Heart left ventricle (tissue), 13 donors: ENCODE data around the gene TUBB2B.

Source experiments
- CTCF ChIP-seq, 12 donors: fragments of 200-600 bp; sonication (generic) in 4 of 12; IDR thresholded peaks; one replicate each; pipeline versions ENCODE4 v1.5.0 to v1.8.0; 2018 to 2022; ENCODE audit warnings: antibody characterized with exemption in 12 of 12, mild to moderate bottlenecking in 5 of 12
- POLR2A ChIP-seq, 2 donors: fragments of 450-650 bp; IDR thresholded peaks; one replicate each; pipeline ENCODE4 v1.6.1; 2017; ENCODE audit warnings: antibody characterized with exemption in 2 of 2, mild to moderate bottlenecking in 2 of 2, moderate library complexity in 2 of 2
- donor health status: ischemic (EF 13 %, LVEDD 7.1; RV severe dilation, severe dysfunction).
- donor health status: DM: no; HTN: yes; CAD: no.
- donor health status: DM: no; HTN: no; CAD: no.
- donor health status: ischemic (EF 25% LVEDD 6.9; RV normal size, moderate dysfunction).
- donor health status: ischemic (EF 25% LVEDD 5.7; RV mildly dilated, moderate dysfunction).
- donor health status: ischemic (EF 35%, LVEDD 5.7; RV mildly dilated, moderate dysfunction).
- donor health status: nonischemic (EF 11% LVEDD 7.7; RV severe dilation, severe dysfunction).
- donor health status: DM: yes; HTN: yes; CAD: no.
- donor health status: PGD.
- donor health status: ischemic (EF 29% LVEDD 5.4; RV normal size, mild dysfunction).
- donor health status: nonischemic (EF 23%, LVEDD 6.1; RV moderate dilation, normal function).

DNA sequence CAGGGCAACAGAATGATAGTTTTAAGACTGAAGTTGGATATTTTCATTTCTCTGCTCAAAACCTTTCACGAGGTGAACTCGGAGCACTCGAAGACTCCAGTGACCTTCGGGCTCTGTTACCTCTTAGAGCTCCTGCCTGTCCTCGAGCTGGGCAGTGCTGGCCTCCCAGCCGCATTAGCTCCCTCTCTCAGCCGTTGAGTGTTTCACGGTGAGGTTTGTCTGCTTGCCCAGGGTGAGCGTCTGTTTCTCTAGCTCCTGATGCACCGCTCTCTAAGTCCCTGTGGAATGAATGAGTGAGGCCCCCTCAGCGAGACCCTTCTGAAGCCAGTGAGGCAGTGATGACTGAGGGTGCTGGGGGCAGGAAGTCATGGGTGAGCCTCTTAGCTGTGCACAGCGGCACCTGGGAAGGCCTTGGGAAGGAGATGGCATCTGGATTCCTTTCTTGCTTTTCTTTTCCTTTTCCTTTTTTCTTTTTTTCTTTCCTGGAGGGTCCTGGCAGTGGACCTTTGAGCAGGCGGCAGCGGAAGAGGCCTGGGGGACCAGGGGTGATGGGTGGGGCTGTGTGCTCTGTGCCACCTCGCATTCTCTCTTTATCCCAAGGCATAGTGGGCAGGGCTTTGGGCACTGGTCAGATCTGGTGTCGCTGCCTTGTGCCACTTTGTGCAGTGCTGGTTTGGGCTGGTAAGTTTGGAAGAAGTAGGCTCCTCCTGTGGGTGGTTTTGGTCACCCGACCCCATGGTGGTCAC, 33.5 kb upstream of the TUBB2B start:
- TF ChIP-seq POLR2A (IDR thresholded peaks at IDR 0.05) (no peak), CTCF (IDR thresholded peaks at IDR 0.05) (no peak)
